ENCODE results near the gene TSC2.

GRCh38 chr16:1998852-1999801 lies 48.7 kb upstream of the TSC2 start:
- TF ChIP-seq CTCF (IDR thresholded peaks at IDR 0.05): no peak
- TF ChIP-seq POLR2A (IDR thresholded peaks at IDR 0.05): no peak
